Liver (tissue), 9 donors: Measurements from ENCODE around the gene PHLDB3. TPM values are rescaled to one million over a fixed set of nuclear protein-coding genes. Genes with fewer than 3 reads are reported as not detected.

Source experiments
- DNase-seq: peaks from one replicate; pipeline ENCODE4 v3.0.0-alpha.2; 2017; ENCODE audit warnings: low spot score
- H3K27ac ChIP-seq, 2 donors: one replicate each; pipeline ENCODE4 v1.7.0; 2013; ENCODE audit warnings: inconsistent platforms in 2 of 2, low read length in 2 of 2, control low read depth in 1 of 2, low read depth in 1 of 2, mild to moderate bottlenecking in 1 of 2
- H3K27me3 ChIP-seq, 4 donors: one replicate each; pipeline versions ENCODE4 v1.6.1 to v1.7.0; 2013; ENCODE audit warnings: low read length in 3 of 4, inconsistent platforms in 1 of 4, mild to moderate bottlenecking in 1 of 4, moderate library complexity in 1 of 4; ENCODE audit not compliant: control insufficient read depth in 4 of 4, insufficient read depth in 4 of 4
- H3K36me3 ChIP-seq, 4 donors: one replicate each; pipeline versions ENCODE4 v1.6.1 to v1.7.0; 2013; ENCODE audit warnings: low read length in 3 of 4, mild to moderate bottlenecking in 3 of 4, low read depth in 1 of 4, moderate library complexity in 1 of 4; ENCODE audit not compliant: control insufficient read depth in 4 of 4, insufficient read depth in 3 of 4
- H3K4me1 ChIP-seq, 4 donors: one replicate each; pipeline versions ENCODE4 v1.6.1 to v1.7.0; 2013; ENCODE audit warnings: low read length in 3 of 4, mild to moderate bottlenecking in 3 of 4, moderate library complexity in 1 of 4; ENCODE audit not compliant: control insufficient read depth in 4 of 4, insufficient read depth in 4 of 4
- H3K4me3 ChIP-seq, 3 donors: one replicate each; pipeline versions ENCODE4 v1.6.1 to v1.7.0; 2013; ENCODE audit warnings: low read length in 3 of 3, control low read depth in 1 of 3, low read depth in 1 of 3, mild to moderate bottlenecking in 1 of 3
- H3K9ac ChIP-seq, 2 donors: one replicate each; pipeline ENCODE4 v1.7.0; 2013; ENCODE audit warnings: low read length in 2 of 2, mild to moderate bottlenecking in 2 of 2, moderate library complexity in 2 of 2, control low read depth in 1 of 2, low read depth in 1 of 2
- H3K9me3 ChIP-seq, 4 donors: one replicate each; pipeline versions ENCODE4 v1.6.1 to v1.7.0; 2013; ENCODE audit warnings: low read length in 3 of 4; ENCODE audit not compliant: control insufficient read depth in 4 of 4
- FOXA2 ChIP-seq: IDR thresholded peaks from 2 replicates; pipeline ENCODE4 v1.6.1; 2016; ENCODE audit warnings: antibody characterized with exemption
- GABPA ChIP-seq, 2 donors: IDR thresholded peaks in 1 of 2; conservative IDR thresholded peaks in 1 of 2; 2 replicates each; pipeline ENCODE4 v1.6.1; 2016; ENCODE audit warnings: antibody characterized with exemption in 2 of 2, mild to moderate bottlenecking in 1 of 2, moderate library complexity in 1 of 2
- HNF4A ChIP-seq, 2 donors: conservative IDR thresholded peaks; 2 replicates each; pipeline ENCODE4 v1.6.1; 2016; ENCODE audit warnings: antibody characterized with exemption in 2 of 2, mild to moderate bottlenecking in 2 of 2
- NR2F2 ChIP-seq: IDR thresholded peaks from 2 replicates; pipeline ENCODE4 v1.6.1; 2016; ENCODE audit warnings: antibody characterized with exemption
- RAD21 ChIP-seq, 2 donors: IDR thresholded peaks; 2 replicates each; pipeline ENCODE4 v1.6.1; 2016; ENCODE audit warnings: antibody characterized with exemption in 2 of 2, mild to moderate bottlenecking in 2 of 2
- RXRA ChIP-seq, 2 donors: IDR thresholded peaks; 2 replicates each; pipeline ENCODE4 v1.6.1; 2017 to 2018; ENCODE audit warnings: antibody characterized with exemption in 2 of 2, mild to moderate bottlenecking in 1 of 2
- SP1 ChIP-seq: IDR thresholded peaks from 2 replicates; pipeline ENCODE4 v1.6.1; 2018; ENCODE audit warnings: antibody characterized with exemption, mild to moderate bottlenecking
- WGBS: extraction: QIAGEN DNeasy Blood & Tissue Kit; methylation state at CpG from one replicate; pipeline ENCODE4 v1.1.7; 2013; 5-methylcytosine and 5-hydroxymethylcytosine counted together
- polyA plus RNA-seq, 2 donors: library from polyadenylated mRNA; stranded (reverse) in 1 of 2; unstranded in 1 of 2; fragments of 200-250 nt in 1 of 2; fragments of >200 nt in 1 of 2; fragmentation: Nextera tagmentation in 1 of 2; extraction: Ambion mirVana in 1 of 2; gene quantifications; one replicate each; pipeline versions ENCODE4 v1.2.1 to v1.2.3, GENCODE V29; 2013 to 2015
- total RNA-seq, 2 donors: library from RNA; depleted of rRNA; stranded (reverse); fragments of >200 nt; gene quantifications; one replicate each; pipeline ENCODE4 v1.2.3, GENCODE V29; 2014
- TF ChIP-seq, protein P1 (sequence below): fragments of 150-350 bp; IDR thresholded peaks from 2 replicates; pipeline ENCODE4 v1.5.1; 2017; ENCODE audit warnings: improper control_type of control experiment, low read depth, low read length; ENCODE audit not compliant: missing input control
- TF ChIP-seq, protein P2 (sequence below): IDR thresholded peaks from 2 replicates; pipeline ENCODE4 v1.6.1; 2016; ENCODE audit warnings: antibody characterized with exemption, mild to moderate bottlenecking
- TF ChIP-seq, protein P3 (sequence below): IDR thresholded peaks from 2 replicates; pipeline ENCODE4 v1.6.1; 2016; ENCODE audit warnings: antibody characterized with exemption
- donor health status: healthy.
- donor health status: healthy.
- donor health status: healthy.
- donor health status: healthy.
- donor health status: healthy.

The PHLDB3 gene
- total and polyA plus RNA-seq, 4 donors = 10.6 to 18.2 (median 11.7) TPM

DNA sequence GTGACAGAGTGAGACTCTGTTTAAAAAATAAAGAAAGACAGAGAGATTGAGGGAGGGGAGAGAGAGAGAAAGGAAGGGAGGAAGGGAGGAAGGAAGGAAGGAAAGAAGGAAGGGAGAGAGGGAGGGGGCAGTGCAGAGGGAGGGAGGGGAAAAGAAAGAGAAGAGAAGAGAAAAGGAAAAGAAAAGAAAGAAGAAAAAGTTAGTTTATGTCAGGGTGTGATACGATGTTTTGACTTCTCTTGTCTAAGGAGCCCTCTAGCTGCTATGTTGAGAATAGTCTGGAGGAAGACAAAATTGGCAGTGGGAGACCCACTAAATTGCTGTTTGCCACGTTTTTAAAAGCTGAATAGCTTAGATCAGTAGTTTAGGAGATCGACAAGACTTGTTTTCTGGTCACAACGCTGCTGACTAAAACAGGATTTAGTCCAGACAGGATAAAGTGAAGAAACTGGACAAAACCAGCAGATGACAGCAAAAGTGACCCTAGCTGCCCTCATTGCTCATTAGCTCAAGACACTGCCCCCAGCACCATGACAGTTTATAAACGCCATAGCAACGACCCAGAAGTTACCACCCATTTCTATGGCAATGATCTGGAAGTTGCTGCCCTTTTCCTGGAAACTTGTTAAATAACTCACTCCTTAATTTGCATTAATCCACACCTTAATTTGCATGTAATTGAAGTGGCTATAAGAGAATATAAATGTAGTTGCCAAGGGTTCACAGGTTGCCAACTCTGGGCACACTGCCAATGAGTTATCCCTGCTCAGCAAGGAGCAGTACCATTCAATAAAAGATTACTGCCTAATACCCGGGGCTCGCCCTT lies 78.8 kb downstream of the PHLDB3 start:
- no peaks in the 10 kb centered on the region for H3K36me3 ChIP-seq
- H3K27ac ChIP-seq = peak overlapping the region in 1 of 2 donors; percentile 41
- H3K4me3 ChIP-seq = no peak overlapping the region
- no peak overlapping the region for H3K9ac ChIP-seq
- TF ChIP-seq NR2F2 = peak; percentile 40
- no peak for TF ChIP-seq GABPA (IDR thresholded peaks at IDR 0.05 in 1 of 2, conservative IDR thresholded peaks at IDR 0.05 in 1 of 2)
- TF ChIP-seq FOXA2 = no peak
- TF ChIP-seq, protein P1, sequence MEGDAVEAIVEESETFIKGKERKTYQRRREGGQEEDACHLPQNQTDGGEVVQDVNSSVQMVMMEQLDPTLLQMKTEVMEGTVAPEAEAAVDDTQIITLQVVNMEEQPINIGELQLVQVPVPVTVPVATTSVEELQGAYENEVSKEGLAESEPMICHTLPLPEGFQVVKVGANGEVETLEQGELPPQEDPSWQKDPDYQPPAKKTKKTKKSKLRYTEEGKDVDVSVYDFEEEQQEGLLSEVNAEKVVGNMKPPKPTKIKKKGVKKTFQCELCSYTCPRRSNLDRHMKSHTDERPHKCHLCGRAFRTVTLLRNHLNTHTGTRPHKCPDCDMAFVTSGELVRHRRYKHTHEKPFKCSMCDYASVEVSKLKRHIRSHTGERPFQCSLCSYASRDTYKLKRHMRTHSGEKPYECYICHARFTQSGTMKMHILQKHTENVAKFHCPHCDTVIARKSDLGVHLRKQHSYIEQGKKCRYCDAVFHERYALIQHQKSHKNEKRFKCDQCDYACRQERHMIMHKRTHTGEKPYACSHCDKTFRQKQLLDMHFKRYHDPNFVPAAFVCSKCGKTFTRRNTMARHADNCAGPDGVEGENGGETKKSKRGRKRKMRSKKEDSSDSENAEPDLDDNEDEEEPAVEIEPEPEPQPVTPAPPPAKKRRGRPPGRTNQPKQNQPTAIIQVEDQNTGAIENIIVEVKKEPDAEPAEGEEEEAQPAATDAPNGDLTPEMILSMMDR = peak; percentile 3
- peak; percentile 11 to 46 for TF ChIP-seq RXRA (IDR thresholded peaks at IDR 0.05)
- no peak for TF ChIP-seq HNF4A (conservative IDR thresholded peaks at IDR 0.05)
- TF ChIP-seq SP1 = no peak
- peak in 1 of 2 donors; percentile 32 for TF ChIP-seq RAD21 (IDR thresholded peaks at IDR 0.05)
- TF ChIP-seq, protein P2, sequence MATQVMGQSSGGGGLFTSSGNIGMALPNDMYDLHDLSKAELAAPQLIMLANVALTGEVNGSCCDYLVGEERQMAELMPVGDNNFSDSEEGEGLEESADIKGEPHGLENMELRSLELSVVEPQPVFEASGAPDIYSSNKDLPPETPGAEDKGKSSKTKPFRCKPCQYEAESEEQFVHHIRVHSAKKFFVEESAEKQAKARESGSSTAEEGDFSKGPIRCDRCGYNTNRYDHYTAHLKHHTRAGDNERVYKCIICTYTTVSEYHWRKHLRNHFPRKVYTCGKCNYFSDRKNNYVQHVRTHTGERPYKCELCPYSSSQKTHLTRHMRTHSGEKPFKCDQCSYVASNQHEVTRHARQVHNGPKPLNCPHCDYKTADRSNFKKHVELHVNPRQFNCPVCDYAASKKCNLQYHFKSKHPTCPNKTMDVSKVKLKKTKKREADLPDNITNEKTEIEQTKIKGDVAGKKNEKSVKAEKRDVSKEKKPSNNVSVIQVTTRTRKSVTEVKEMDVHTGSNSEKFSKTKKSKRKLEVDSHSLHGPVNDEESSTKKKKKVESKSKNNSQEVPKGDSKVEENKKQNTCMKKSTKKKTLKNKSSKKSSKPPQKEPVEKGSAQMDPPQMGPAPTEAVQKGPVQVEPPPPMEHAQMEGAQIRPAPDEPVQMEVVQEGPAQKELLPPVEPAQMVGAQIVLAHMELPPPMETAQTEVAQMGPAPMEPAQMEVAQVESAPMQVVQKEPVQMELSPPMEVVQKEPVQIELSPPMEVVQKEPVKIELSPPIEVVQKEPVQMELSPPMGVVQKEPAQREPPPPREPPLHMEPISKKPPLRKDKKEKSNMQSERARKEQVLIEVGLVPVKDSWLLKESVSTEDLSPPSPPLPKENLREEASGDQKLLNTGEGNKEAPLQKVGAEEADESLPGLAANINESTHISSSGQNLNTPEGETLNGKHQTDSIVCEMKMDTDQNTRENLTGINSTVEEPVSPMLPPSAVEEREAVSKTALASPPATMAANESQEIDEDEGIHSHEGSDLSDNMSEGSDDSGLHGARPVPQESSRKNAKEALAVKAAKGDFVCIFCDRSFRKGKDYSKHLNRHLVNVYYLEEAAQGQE = no peak
- TF ChIP-seq, protein P3, sequence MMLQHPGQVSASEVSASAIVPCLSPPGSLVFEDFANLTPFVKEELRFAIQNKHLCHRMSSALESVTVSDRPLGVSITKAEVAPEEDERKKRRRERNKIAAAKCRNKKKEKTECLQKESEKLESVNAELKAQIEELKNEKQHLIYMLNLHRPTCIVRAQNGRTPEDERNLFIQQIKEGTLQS = no peak
- no peaks in the 10 kb centered on the region for H3K27me3 ChIP-seq
- WGBS = 28% methylated on average over 8 of the region's 8 CpGs
- no peaks in the 10 kb centered on the region for H3K9me3 ChIP-seq
- DNase-seq = no peak
- no peaks in the 10 kb centered on the region for H3K4me1 ChIP-seq

Other genes starting within 250 kb of the PHLDB3 start
- not detected for gene PSG9, start 235.2 kb downstream of the PHLDB3 start, total RNA-seq
- gene PSG9, start 235.2 kb downstream of the PHLDB3 start, polyA plus RNA-seq = not detected
- 10 to 100 TPM in 1 of 2 donors, 1 to 10 TPM in 1; 8.2 to 33.4 TPM for gene CD177, start 151.1 kb downstream of the PHLDB3 start, total RNA-seq
- under 1 TPM; 0.38 to 0.68 TPM for gene CD177, start 151.1 kb downstream of the PHLDB3 start, polyA plus RNA-seq
- not detected for gene TEX101, start 89.9 kb downstream of the PHLDB3 start, total RNA-seq
- not detected for gene TEX101, start 89.9 kb downstream of the PHLDB3 start, polyA plus RNA-seq
- gene LYPD3, start 39.1 kb downstream of the PHLDB3 start, total RNA-seq = under 1 TPM; 0.08 to 0.09 TPM
- gene LYPD3, start 39.1 kb downstream of the PHLDB3 start, polyA plus RNA-seq = under 1 TPM; 0.26 to 0.38 TPM
- 10 to 100 TPM; 30.4 to 35.0 TPM for gene ETHE1, start 22.5 kb upstream of the PHLDB3 start, total RNA-seq
- 10 to 100 TPM; 34.0 to 45.1 TPM for gene ETHE1, start 22.5 kb upstream of the PHLDB3 start, polyA plus RNA-seq
- under 1 TPM; 0.08 to 0.09 TPM for gene ZNF575, start 28.4 kb upstream of the PHLDB3 start, total RNA-seq
- 1 to 10 TPM in 1 of 2 donors, under 1 TPM in 1; 0.88 to 1.0 TPM for gene ZNF575, start 28.4 kb upstream of the PHLDB3 start, polyA plus RNA-seq
- 1 to 10 TPM; 3.6 to 9.8 TPM for gene XRCC1, start 70.8 kb upstream of the PHLDB3 start, total RNA-seq
- gene XRCC1, start 70.8 kb upstream of the PHLDB3 start, polyA plus RNA-seq = 1 to 10 TPM; 4.5 to 5.2 TPM
- gene PINLYP, start 71.1 kb upstream of the PHLDB3 start, total RNA-seq = 1 to 10 TPM in 1 of 2 donors, under 1 TPM in 1; 0.42 to 4.3 TPM
- gene PINLYP, start 71.1 kb upstream of the PHLDB3 start, polyA plus RNA-seq = under 1 TPM; 0.50 to 0.64 TPM
- 10 to 100 TPM in 1 of 2 donors, 1 to 10 TPM in 1; 6.4 to 15.5 TPM for gene IRGQ, start 91.4 kb upstream of the PHLDB3 start, total RNA-seq
- gene IRGQ, start 91.4 kb upstream of the PHLDB3 start, polyA plus RNA-seq = 1 to 10 TPM; 2.8 to 4.0 TPM
- gene ZNF576, start 91.8 kb upstream of the PHLDB3 start, total RNA-seq = 1 to 10 TPM; 6.9 to 7.1 TPM
- gene ZNF576, start 91.8 kb upstream of the PHLDB3 start, polyA plus RNA-seq = 10 to 100 TPM; 14.7 to 14.9 TPM
- gene SRRM5, start 107.3 kb upstream of the PHLDB3 start, total RNA-seq = under 1 TPM; 0.08 to 0.09 TPM
- under 1 TPM; 0.07 to 0.09 TPM for gene SRRM5, start 107.3 kb upstream of the PHLDB3 start, polyA plus RNA-seq
- 10 to 100 TPM in 1 of 2 donors, 1 to 10 TPM in 1; 9.7 to 22.1 TPM for gene ZNF428, start 114.9 kb upstream of the PHLDB3 start, total RNA-seq
- gene ZNF428, start 114.9 kb upstream of the PHLDB3 start, polyA plus RNA-seq = 10 to 100 TPM in 1 of 2 donors, 1 to 10 TPM in 1; 6.5 to 19.1 TPM
- 1 to 10 TPM; 2.8 to 3.7 TPM for gene CADM4, start 135.1 kb upstream of the PHLDB3 start, total RNA-seq
- gene CADM4, start 135.1 kb upstream of the PHLDB3 start, polyA plus RNA-seq = 1 to 10 TPM in 1 of 2 donors, under 1 TPM in 1; 0.47 to 4.9 TPM
- 1 to 10 TPM; 2.8 to 3.7 TPM for gene PLAUR, start 165.4 kb upstream of the PHLDB3 start, total RNA-seq
- gene PLAUR, start 165.4 kb upstream of the PHLDB3 start, polyA plus RNA-seq = 1 to 10 TPM; 1.1 to 1.9 TPM
- not detected for gene IRGC, start 211.3 kb upstream of the PHLDB3 start, total RNA-seq
- gene IRGC, start 211.3 kb upstream of the PHLDB3 start, polyA plus RNA-seq = not detected